Measurements from ENCODE around the gene UBALD2.
"Not testable (repeated sequence)": the region's sequence is repeated elsewhere in the genome, so short reads cannot be mapped to it uniquely, and the experiment has no call there.

The UBALD2 gene

DNA sequence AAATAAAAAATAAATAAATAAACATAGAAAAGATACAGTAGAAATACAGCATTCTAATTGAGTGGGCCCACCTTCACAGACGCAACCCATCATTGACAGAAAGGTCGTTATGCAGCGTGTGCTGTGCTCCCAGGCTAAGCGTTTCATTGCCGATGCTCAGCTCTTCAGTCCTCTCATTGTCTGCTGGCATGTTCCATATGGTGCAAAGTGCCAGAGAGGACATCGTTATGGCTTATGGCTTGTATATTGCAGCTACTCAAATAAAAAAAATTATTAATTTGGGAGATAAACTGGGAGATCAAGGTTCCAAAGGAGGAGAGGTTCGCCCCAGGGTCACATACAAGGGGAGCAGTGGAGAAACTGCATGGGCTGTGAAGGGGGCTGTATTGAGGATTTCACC, 11.3 kb upstream of the UBALD2 start:
- no peak for TF ChIP-seq SUZ12 (IDR thresholded peaks at IDR 0.05; ENCODE audit: extremely low read depth, insufficient read depth, insufficient read length)
- no peak for TF ChIP-seq YY1 (IDR thresholded peaks at IDR 0.05; ENCODE audit: insufficient read depth, insufficient read length)
- no peak for TF ChIP-seq ZNF274 (IDR thresholded peaks at IDR 0.05; ENCODE audit: low read depth, low read length)
- Histone ChIP-seq H3K9me3 (ENCODE audit: insufficient read depth, low read length) (no peaks in the 10 kb centered on the region), H3K27me3 (ENCODE audit: insufficient read depth, insufficient read length) (no peaks in the 10 kb centered on the region), H3K4me1 (ENCODE audit: insufficient read depth, insufficient read length) (peaks cover 4% of the 10 kb centered on the region), H3K9ac (ENCODE audit: insufficient read length, low read depth) (no peak overlapping the region), H3K36me3 (ENCODE audit: insufficient read depth, insufficient read length, low read length) (no peaks in the 10 kb centered on the region), H3K4me3 (ENCODE audit: insufficient read length, low read depth) (no peak overlapping the region)
- DNase-seq (ENCODE audit: low read depth, low spot score) = no peak

DNA sequence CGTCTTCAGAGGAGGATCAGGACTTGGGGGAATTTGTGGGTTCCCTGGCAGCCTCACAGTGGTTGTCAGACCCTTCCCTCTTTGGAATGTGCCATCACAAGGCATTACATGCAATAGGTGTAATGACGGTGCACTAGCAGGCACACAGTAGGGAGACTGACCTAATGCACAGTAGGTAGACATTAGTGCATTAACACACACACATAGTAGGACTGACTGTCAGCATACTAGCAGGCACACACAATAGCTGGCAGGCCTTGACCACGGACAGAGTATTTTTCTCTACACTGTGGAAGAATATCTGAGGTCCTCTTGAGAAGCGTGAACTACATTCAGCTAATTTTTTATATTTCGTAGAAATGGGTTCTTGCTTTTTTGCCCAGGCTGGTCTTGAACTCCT, 10.9 kb upstream of the UBALD2 start:
- Histone ChIP-seq H3K36me3 (ENCODE audit: insufficient read depth, insufficient read length, low read length) (no peaks in the 10 kb centered on the region), H3K4me1 (ENCODE audit: insufficient read depth, insufficient read length) (peaks cover 4% of the 10 kb centered on the region), H3K9me3 (ENCODE audit: insufficient read depth, low read length) (no peaks in the 10 kb centered on the region), H3K4me3 (ENCODE audit: insufficient read length, low read depth) (no peak overlapping the region), H3K27me3 (ENCODE audit: insufficient read depth, insufficient read length) (no peaks in the 10 kb centered on the region), H3K9ac (ENCODE audit: insufficient read length, low read depth) (no peak overlapping the region)
- no peak for DNase-seq (ENCODE audit: low read depth, low spot score)
- no peak for TF ChIP-seq ZNF274 (IDR thresholded peaks at IDR 0.05; ENCODE audit: low read depth, low read length)
- no peak for TF ChIP-seq YY1 (IDR thresholded peaks at IDR 0.05; ENCODE audit: insufficient read depth, insufficient read length)
- TF ChIP-seq SUZ12 (IDR thresholded peaks at IDR 0.05; ENCODE audit: extremely low read depth, insufficient read depth, insufficient read length) = no peak

DNA sequence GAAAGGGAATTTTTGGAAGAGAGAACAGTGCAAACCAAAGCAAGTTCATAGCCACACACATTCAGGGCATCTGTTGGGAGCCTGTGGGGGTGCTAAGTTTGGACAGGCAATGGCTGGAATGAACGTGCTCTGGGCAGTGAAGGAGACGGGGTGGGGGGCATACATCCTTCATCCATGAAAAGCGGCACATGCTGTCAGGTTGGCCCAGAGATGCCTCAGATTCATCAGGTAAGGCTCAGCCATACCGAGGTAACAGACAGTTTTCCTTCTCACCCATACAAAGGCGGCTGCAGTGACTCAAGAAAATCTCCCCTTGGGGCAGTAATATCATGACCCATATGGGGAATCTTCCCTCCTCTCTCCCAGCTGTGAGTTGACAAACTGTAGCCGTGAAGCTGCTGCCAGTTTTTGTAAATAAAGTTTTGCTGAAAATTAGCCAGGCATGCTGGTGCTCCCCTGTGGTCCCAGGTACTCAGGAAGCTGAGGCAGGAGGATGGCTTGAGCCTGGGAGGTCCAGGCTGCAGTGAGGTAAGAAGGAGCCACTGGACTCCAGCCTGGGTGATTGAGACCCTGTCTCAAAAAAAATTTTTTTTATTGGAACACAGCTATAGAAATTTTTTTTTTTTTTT, 9.2 kb upstream of the UBALD2 start:
- TF ChIP-seq SUZ12 (IDR thresholded peaks at IDR 0.05; ENCODE audit: extremely low read depth, insufficient read depth, insufficient read length) (no peak), YY1 (IDR thresholded peaks at IDR 0.05; ENCODE audit: insufficient read depth, insufficient read length) (no peak), ZNF274 (IDR thresholded peaks at IDR 0.05; ENCODE audit: low read depth, low read length) (no peak)
- no peak for DNase-seq (ENCODE audit: low read depth, low spot score)
- Histone ChIP-seq H3K27me3 (ENCODE audit: insufficient read depth, insufficient read length) (no peaks in the 10 kb centered on the region), H3K9ac (ENCODE audit: insufficient read length, low read depth) (no peak overlapping the region), H3K4me1 (ENCODE audit: insufficient read depth, insufficient read length) (peaks cover 4% of the 10 kb centered on the region), H3K4me3 (ENCODE audit: insufficient read length, low read depth) (no peak overlapping the region), H3K9me3 (ENCODE audit: insufficient read depth, low read length) (no peaks in the 10 kb centered on the region), H3K36me3 (ENCODE audit: insufficient read depth, insufficient read length, low read length) (no peaks in the 10 kb centered on the region)

DNA sequence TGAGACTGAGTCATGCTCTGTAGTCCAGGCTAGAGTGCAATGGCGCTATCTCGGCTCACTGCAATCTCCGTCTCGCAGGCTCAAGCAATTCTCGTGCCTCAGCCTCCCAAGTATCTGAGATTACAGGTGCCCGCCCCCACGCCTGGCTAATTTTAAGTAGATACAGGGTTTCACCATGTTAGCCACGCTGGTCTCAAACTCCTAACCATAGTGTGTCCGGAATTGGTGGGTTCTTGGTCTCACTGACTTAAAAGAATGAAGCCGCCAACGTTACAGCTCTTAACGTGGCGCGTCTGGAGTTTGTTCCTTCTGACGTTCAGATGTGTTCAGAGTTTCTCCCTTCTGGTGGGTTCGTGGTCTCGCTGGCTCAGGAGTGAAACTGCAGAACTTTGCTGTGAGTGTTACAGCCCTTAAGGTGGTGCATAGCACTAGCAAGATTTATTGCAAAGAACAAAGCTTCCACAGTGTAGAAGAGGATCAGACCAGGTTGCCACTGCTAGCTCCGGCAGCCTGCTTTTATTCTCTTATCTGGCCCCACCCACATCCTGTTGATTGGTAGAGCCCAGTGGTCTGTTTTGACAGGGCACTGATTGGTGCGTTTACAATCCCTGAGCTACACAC, 8.6 kb upstream of the UBALD2 start:
- H3K36me3 ChIP-seq (ENCODE audit: insufficient read depth, insufficient read length, low read length); H3K4me1 ChIP-seq (ENCODE audit: insufficient read depth, insufficient read length); DNase-seq (ENCODE audit: low read depth, low spot score); H3K4me3 ChIP-seq (ENCODE audit: insufficient read length, low read depth); H3K27me3 ChIP-seq (ENCODE audit: insufficient read depth, insufficient read length); H3K9ac ChIP-seq (ENCODE audit: insufficient read length, low read depth); H3K9me3 ChIP-seq (ENCODE audit: insufficient read depth, low read length): not testable (repeated sequence)

DNA sequence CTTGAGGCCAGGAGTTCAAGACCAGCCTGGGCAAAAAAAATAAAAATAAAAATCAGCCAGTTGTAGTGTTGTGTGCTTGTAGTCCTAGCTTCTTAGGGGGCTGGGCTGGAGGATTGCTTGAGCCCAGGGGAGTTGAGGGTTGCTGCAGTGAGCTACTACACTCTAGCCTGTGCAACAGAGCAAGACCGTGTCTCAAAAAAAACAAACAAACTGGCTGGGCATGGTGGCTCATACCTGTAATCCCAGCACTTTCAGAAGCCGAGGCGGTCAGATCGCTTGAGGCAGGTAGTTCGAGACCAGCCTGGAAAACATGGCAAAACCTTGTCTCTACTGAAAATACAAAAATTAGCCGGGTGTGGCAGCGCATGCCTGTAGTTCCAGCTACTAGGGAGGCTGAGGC, 4.9 kb upstream of the UBALD2 start:
- no peak for TF ChIP-seq SUZ12 (IDR thresholded peaks at IDR 0.05; ENCODE audit: extremely low read depth, insufficient read depth, insufficient read length)
- TF ChIP-seq ZNF274 (IDR thresholded peaks at IDR 0.05; ENCODE audit: low read depth, low read length) = no peak
- TF ChIP-seq YY1 (IDR thresholded peaks at IDR 0.05; ENCODE audit: insufficient read depth, insufficient read length) = no peak
- no peak overlapping the region for H3K9ac ChIP-seq (ENCODE audit: insufficient read length, low read depth)
- no peaks in the 10 kb centered on the region for H3K27me3 ChIP-seq (ENCODE audit: insufficient read depth, insufficient read length)
- H3K9me3 ChIP-seq (ENCODE audit: insufficient read depth, low read length) = no peaks in the 10 kb centered on the region
- no peak overlapping the region for H3K4me3 ChIP-seq (ENCODE audit: insufficient read length, low read depth)
- H3K4me1 ChIP-seq (ENCODE audit: insufficient read depth, insufficient read length) = peaks cover 4% of the 10 kb centered on the region
- no peaks in the 10 kb centered on the region for H3K36me3 ChIP-seq (ENCODE audit: insufficient read depth, insufficient read length, low read length)
- DNase-seq (ENCODE audit: low read depth, low spot score) = no peak

DNA sequence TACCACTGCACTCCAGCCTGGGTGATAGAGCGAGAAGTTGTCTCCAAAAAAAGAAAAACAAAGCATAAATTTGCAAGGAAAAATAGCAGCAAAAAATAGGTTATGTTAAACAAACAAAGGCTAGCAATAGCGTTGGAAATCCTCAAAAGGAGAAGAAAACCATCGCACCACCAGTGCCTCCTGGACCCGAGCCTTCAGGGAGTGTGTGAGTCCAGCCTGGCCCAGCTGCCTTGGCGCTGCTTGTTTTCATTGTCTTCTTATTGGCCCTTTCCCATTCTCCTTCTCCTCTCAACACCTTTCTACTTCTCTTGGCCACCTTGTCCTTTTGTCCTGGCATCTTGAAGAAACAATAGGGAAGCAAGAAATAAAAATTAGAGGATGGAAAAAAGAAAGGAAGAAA, 4.5 kb upstream of the UBALD2 start:
- Histone ChIP-seq H3K4me1 (ENCODE audit: insufficient read depth, insufficient read length) (peaks cover 4% of the 10 kb centered on the region), H3K9ac (ENCODE audit: insufficient read length, low read depth) (no peak overlapping the region), H3K9me3 (ENCODE audit: insufficient read depth, low read length) (no peaks in the 10 kb centered on the region), H3K36me3 (ENCODE audit: insufficient read depth, insufficient read length, low read length) (no peaks in the 10 kb centered on the region), H3K27me3 (ENCODE audit: insufficient read depth, insufficient read length) (no peaks in the 10 kb centered on the region), H3K4me3 (ENCODE audit: insufficient read length, low read depth) (no peak overlapping the region)
- TF ChIP-seq YY1 (IDR thresholded peaks at IDR 0.05; ENCODE audit: insufficient read depth, insufficient read length) (no peak), SUZ12 (IDR thresholded peaks at IDR 0.05; ENCODE audit: extremely low read depth, insufficient read depth, insufficient read length) (no peak), ZNF274 (IDR thresholded peaks at IDR 0.05; ENCODE audit: low read depth, low read length) (no peak)
- no peak for DNase-seq (ENCODE audit: low read depth, low spot score)

DNA sequence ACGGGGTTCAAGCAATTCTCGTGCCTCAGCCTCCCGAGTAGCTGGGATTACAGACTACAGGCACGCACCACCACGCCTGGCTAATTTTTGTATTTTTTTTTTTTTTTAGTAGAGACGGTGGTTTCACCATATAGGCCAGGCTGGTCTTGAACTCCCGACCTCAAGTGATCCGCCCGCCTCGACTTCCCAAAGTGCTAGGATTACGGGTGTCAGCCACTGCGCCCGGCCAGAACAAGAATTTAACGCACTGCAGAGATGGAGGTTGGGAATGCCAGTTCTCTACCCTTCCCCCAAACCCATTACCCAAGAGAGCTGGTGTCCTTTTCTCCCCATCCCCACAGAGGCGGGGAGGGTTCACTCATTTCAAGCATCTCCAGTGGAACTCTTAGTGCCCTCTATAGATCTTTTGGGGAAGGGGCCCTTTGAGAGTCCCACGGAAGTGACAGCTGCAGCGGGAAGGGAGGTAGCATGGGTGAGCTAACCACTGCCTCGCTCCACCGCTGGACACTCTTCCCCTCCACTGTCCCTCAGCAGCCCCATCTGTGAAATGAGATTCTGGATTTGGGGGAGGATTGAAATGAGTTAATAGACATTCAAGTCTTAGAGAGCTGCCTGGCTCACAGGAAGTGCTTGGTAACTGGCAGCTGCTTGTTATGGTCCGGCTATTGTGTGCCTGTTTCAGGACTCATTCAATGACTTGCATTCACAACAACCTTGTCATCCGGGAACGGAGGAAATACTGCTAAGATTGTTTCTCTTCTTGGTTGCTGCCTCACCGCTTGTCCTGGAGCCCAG, 3.5 kb upstream of the UBALD2 start:
- Histone ChIP-seq H3K4me3 (ENCODE audit: insufficient read length, low read depth) (no peak overlapping the region), H3K36me3 (ENCODE audit: insufficient read depth, insufficient read length, low read length) (no peaks in the 10 kb centered on the region), H3K4me1 (ENCODE audit: insufficient read depth, insufficient read length) (peaks cover 5% of the 10 kb centered on the region), H3K9ac (ENCODE audit: insufficient read length, low read depth) (no peak overlapping the region), H3K9me3 (ENCODE audit: insufficient read depth, low read length) (no peaks in the 10 kb centered on the region), H3K27me3 (ENCODE audit: insufficient read depth, insufficient read length) (no peaks in the 10 kb centered on the region)
- TF ChIP-seq SUZ12 (IDR thresholded peaks at IDR 0.05; ENCODE audit: extremely low read depth, insufficient read depth, insufficient read length) (no peak), YY1 (IDR thresholded peaks at IDR 0.05; ENCODE audit: insufficient read depth, insufficient read length) (no peak), ZNF274 (IDR thresholded peaks at IDR 0.05; ENCODE audit: low read depth, low read length) (no peak)
- DNase-seq (ENCODE audit: low read depth, low spot score) = no peak

Measured in NT2/D1 (cell line).